GM23248 (cell line): ENCODE measurements around the gene AFG3L2.

ENCODE experiments used
- EZH2 ChIP-seq: fragments of 200-600 bp; sonication (generic); IDR thresholded peaks from 2 replicates; pipeline ENCODE4 v1.6.1; 2018; ENCODE audit warnings: antibody characterized with exemption, mild to moderate bottlenecking; ENCODE audit not compliant: insufficient read depth, poor library complexity, severe bottlenecking
- EZH2phosphoT487 ChIP-seq: fragments of 200-600 bp; sonication (generic); IDR thresholded peaks from 2 replicates; pipeline ENCODE4 v1.6.1; 2018; ENCODE audit warnings: antibody characterized with exemption, moderate library complexity, mild to moderate bottlenecking, low read depth; ENCODE audit not compliant: insufficient read depth

GRCh38 chr18:12299862-12300261 lies 77.2 kb downstream of the AFG3L2 start:
- TF ChIP-seq EZH2 (no peak), EZH2phosphoT487 (no peak)
